Measurements from ENCODE around the gene TIRAP. TPM values are rescaled to one million over a fixed set of nuclear protein-coding genes. Genes with fewer than 3 reads are reported as not detected.

Gene TIRAP
- polyA plus RNA-seq, 1 of the 3 experiments (the other 2 are of a cell fraction): 5.5 TPM

GRCh38 chr11:126343051-126343450 lies 60.2 kb downstream of the TIRAP start:
- Histone ChIP-seq H3K36me3 (replicated peaks in 1 of 2; ENCODE audit: control insufficient read depth in 1 of 2, insufficient read depth in 2 of 2, low read length in 1 of 2) (peaks cover 4 to 8% of the 10 kb centered on the region in 2 experiments), H3K9me2 (no peaks in the 10 kb centered on the region), H3K27ac (ENCODE audit: low read depth in 2 of 2, low read length in 1 of 2) (no peak overlapping the region), H3K9ac (no peak overlapping the region), H3K4me3 (ENCODE audit: low read depth in 2 of 2, low read length in 1 of 2) (no peak overlapping the region), H3K4me2 (no peak overlapping the region), H3K9me3 (no peaks in the 10 kb centered on the region), H4K20me1 (ENCODE audit: insufficient read depth) (no peaks in the 10 kb centered on the region), H3F3A (replicated peaks; ENCODE audit: insufficient read depth) (peaks cover 16% of the 10 kb centered on the region), H3K4me1 (ENCODE audit: control insufficient read depth in 1 of 2, insufficient read depth in 2 of 2, low read depth in 1 of 2, low read length in 1 of 2) (peaks cover 24 to 43% of the 10 kb centered on the region in 2 experiments; a peak in 3 of 4 replicates), H3K27me3 (ENCODE audit: insufficient read depth) (no peaks in the 10 kb centered on the region), H3K79me2 (ENCODE audit: insufficient read depth) (peaks cover 8% of the 10 kb centered on the region; the same call in 1 of the 2 replicates), H2AFZ (ENCODE audit: low read depth) (no peak overlapping the region)
- no peak for DNase-seq
- WGBS (ENCODE audit: low lambda C conversion rate): 97% methylated on average over 13 of the region's 16 CpGs
- POLR2A ChIA-PET: no interaction called here
- no peak for TF ChIP-seq ZBTB33 (IDR thresholded peaks at IDR 0.05; ENCODE audit: borderline replicate concordance, low read depth)
- no peak for TF ChIP-seq GABPA (IDR thresholded peaks at IDR 0.05; ENCODE audit: low read depth)
- TF ChIP-seq IRF3 (IDR thresholded peaks at IDR 0.05; ENCODE audit: low read depth, low read length): no peak
- TF ChIP-seq FOXJ3 (CRISPR knock-in tag; IDR thresholded peaks at IDR 0.05): no peak
- no peak for TF ChIP-seq RCOR1 (IDR thresholded peaks at IDR 0.05; ENCODE audit: low read length)
- no peak for TF ChIP-seq PBX3 (IDR thresholded peaks at IDR 0.05)
- no peak for TF ChIP-seq CHD2 (IDR thresholded peaks at IDR 0.05; ENCODE audit: low read length, partially characterized antibody)
- no peak for TF ChIP-seq JUND (IDR thresholded peaks at IDR 0.05)
- TF ChIP-seq RXRA (IDR thresholded peaks at IDR 0.05; ENCODE audit: borderline replicate concordance, low read depth): no peak
- TF ChIP-seq SMC3 (IDR thresholded peaks at IDR 0.05; ENCODE audit: low read depth, low read length): no peak
- no peak for TF ChIP-seq USF1 (IDR thresholded peaks at IDR 0.05; ENCODE audit: borderline replicate concordance, low read depth)
- TF ChIP-seq USF2 (IDR thresholded peaks at IDR 0.05; ENCODE audit: borderline replicate concordance, low read depth, low read length): no peak
- no peak for TF ChIP-seq ELF1 (IDR thresholded peaks at IDR 0.05)
- TF ChIP-seq TCF12 (IDR thresholded peaks at IDR 0.05): no peak
- CTCF ChIA-PET: interaction anchor here (1.4 kb wide), 1 partner anchor 138 kb away, joined by 4 read pairs; no protein-coding TSS in a partner anchor

Small RNA genes lying within 50 kb of the gene (small RNA-seq; reads per million reads assigned to genes)
- gene RN7SL351P: 0 reads per million in 7 experiments

Other genes with a start within 250 kb of the TIRAP start
- gene CDON, start 220.2 kb upstream of the TIRAP start, polyA plus RNA-seq (2012; rRNA removed): 3.7 and 4.2 TPM in 2 replicates
- 18.0 and 24.0 TPM in 2 replicates for gene RPUSD4, start 71.4 kb upstream of the TIRAP start, polyA plus RNA-seq (2012; rRNA removed)
- gene FAM118B, start 71.3 kb upstream of the TIRAP start, polyA plus RNA-seq (2012; rRNA removed): 19.5 and 27.8 TPM in 2 replicates
- 129 and 158 TPM in 2 replicates for gene SRPRA, start 14.2 kb upstream of the TIRAP start, polyA plus RNA-seq (2012; rRNA removed)
- 35.2 and 41.3 TPM in 2 replicates for gene FOXRED1, start 13.9 kb upstream of the TIRAP start, polyA plus RNA-seq (2012; rRNA removed)
- 35.5 and 48.1 TPM in 2 replicates for gene DCPS, start 21.0 kb downstream of the TIRAP start, polyA plus RNA-seq (2012; rRNA removed)
- 27.1 and 32.0 TPM in 2 replicates for gene ST3GAL4, start 72.6 kb downstream of the TIRAP start, polyA plus RNA-seq (2012; rRNA removed)